DMS 273 treated with DMSO at 0.1 percent for 48 hours (cell line): ENCODE measurements around the gene COX19.
"Not testable (repeated sequence)": the region's sequence is repeated elsewhere in the genome, so short reads cannot be mapped to it uniquely, and the experiment has no call there.

Source experiments
- DNase-seq: peaks from one replicate; lab custom pipeline; 2025; lab: John Stamatoyannopoulos, UW

The COX19 gene

DNA sequence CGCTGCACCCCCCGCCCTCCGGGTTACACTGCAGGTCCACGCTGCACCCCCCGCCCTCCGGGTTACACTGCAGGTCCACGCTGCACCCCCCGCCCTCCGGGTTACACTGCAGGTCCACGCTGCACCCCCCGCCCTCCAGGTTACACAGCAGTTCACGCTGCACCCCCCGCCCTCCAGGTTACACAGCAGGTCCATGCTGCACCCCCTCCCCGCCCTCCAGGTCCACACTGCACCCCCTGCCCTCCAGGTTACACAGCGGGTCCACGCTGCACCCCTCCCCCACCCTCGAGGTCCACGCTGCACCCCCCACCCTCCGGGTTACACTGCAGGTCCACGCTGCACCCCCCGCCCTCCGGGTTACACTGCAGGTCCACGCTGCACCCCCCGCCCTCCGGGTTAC, 51.3 kb downstream of the COX19 start:
- not testable (repeated sequence) for DNase-seq

DNA sequence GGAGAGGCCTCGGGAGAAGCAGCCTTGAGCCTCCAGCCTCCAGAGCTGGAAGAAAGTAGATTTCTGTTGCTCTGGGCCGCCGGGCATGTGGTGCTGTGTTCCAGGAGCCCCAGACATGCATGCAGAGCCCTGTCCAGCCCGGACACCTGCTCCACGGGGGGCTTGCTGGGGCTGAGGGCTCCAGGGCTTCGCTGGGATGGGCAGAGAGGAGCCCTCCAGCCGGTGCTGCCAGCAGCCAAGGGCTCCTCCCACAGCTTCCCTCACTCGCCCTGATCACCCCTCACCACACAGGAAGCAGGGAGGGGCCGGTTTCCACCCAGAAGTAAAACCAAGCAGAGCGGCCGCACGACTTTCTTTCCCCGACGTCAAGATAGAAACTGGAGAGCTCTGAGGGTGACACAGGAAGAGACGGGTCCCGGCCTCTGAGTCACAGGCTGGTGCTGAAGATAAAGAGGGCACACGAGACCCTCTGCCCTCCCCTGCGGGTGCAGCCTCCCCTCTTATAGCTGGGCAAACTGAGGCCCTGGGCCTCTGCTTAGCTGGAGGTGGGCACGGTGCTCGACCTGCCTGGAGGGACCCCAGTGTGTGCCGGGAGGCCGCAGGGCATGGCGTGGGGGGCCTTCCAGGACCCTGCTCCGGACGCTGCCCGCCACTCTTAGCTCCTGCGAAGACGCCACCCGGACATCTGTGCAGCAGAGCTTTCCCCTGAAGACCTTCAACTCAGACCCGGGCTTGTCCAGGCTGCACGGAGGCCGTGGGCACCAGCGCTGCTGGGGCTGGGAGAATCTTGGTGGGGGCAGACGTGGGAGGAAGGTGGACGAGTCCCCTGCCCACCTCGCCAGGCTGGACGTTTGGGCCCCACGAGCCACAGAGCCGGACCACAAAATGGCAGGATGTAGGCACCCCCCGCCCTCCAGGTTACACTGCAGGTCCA, 52.0 kb downstream of the COX19 start:
- DNase-seq: no peak

DNA sequence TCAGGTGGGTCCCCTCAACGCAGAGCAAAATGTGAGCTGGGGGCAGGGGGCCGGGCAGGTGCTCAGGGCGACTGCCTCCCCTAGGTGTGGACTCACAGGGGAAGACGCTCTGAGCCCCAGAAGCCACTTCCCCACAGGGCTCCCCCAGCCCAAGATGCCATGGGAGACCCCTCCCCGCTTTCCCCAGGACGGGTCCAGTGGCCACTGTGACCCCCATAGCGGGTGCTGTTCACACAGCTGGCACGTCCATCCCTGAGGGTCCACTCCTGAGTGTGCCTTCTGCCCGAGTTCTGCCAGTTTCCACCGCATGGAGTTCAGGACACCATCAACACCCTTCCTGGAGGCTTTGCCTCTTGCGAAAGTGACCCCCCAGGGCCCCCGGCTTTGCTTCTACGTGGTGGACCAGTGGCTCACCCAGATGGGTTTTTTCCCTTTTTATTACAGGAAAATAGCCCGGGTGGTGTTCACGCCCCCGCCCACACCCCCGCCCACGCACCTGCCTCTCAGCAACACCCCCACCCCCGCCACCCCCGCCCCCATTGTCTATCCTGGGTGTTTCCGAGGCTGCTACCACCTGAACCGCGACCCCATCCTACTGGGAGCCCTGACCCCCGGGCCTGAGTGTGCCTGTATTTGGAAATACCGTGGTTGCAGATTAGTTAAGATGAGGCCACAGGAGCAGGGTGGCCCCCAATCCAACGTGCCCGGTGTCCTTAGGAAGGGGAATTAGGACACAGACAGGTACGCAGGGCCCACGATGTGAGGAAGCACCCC, 52.8 kb downstream of the COX19 start:
- DNase-seq: no peak

DNA sequence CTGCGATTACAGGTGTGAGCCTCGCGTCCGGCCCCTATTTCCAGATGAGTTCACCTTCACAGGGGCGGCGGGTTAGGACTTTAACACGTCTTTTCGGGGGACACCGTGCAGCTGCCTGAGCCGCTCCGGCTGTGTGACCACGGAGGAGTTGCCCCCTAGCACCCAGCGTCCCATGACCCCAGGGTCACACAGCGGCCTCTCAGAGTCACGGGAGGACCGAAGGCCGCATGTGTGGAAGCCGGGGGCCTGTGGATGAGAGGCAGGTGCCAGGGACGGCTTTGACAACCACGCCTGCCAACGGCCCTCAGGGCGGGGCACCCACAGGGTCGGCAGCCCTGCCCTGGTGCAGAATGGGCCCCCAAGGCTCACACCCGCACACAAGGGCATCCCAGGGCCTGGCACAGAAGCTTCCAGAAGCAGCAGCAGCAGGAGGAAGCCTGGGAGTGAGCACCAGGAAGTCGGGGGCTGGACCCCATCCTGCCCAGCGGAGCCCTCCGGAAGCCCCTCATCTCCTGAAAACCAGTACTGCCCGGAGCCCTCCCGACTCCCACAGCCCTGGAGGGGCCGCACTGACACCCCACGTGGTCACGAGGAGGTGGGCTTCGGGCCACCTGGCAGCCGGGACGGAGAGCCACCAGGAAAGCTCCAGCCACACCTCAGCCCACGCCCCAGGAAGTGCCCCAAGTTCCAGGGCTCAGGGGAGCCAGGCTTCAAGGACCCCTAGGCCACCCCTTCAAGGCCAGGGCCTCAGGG, 53.6 kb downstream of the COX19 start:
- DNase-seq: no peak

DNA sequence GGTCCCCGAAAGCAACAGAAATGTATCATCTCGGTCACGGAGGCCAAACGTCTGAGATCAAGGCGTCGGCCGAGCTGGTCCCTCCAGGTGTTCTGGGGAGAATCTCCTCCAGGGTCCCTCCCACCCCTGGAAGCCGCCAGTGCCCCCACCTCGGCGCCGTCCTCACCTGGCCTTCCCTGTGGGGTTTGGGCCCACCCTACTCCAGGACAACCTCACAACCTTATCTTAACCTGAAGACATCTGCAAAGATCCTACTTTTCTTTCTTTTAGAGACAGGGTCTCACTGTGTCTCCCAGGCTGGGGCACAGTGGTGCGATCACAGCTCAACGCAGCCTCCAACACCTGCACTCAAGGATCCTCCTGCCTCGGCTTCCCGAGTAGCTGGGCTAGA, 54.3 kb downstream of the COX19 start:
- DNase-seq: no peak

DNA sequence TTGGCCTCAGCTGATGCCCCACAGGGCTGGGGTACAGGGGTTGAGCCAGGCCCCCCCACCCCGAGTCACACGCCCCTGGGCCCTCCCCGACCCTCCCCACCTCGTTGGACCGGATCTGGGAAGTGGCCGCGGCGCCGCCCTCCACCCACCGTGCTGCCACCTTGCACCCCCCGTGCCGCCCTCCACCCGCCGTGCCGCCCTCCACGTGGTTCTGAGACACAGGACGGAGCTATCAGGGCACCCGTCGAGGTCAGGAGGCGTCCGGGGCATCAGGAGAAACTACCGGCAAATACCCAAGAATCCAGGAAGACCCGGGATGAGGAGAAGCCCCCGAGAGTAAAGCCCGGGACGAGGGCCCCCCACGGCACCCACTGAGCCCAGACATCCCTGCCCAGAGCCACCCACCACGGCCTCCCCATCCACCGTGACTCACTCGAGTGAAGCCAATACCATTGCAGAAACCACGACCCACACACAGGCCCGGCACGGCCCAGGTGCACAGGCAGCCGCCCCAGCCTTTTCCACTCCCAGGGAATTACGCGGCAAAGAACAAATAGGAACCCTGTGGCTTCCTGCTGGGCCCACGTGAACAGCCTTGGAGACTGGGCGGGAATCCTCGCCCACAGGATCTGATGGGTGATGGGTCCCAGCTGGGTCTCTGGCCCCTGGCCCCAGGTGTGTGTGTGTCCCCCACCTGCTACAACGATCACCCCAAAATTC, 54.8 kb downstream of the COX19 start:
- DNase-seq: no peak

DNA sequence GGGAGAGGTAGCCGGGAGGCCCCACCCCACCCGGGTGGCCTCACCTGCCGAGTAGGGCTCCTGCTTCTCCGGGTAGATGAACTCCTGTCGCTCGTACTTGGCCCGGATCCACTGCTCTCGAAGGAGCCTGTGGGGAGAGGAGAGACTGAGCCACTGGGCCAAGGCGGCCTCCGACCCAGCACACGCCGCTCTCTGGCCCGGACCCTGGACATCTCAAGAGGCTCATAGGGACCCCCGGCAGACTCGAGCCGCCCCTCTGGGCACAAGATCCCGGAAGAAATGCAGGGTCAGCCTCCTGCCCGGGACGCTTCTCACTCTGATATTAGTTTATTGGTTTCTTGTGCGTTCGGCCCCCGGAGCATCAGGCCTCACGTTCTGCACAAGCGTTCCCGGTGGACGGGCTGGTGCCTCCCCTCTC, 55.4 kb downstream of the COX19 start:
- no peak for DNase-seq

DNA sequence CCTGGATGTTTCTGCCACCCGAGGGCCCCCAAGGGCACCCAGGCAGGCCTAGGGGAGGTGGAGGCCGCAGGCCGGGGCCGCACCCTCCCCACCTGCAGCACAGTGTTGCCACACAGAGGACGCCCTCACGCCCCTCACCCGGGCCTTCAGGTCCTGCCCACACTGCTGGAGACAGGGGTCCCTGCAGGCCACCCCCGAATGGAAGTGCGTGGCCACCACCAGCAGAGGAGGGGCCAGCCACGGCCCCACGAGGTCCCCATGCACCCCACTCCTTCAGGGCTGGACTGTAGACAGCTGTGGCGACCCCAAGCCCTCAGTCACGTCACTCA, 56.3 kb downstream of the COX19 start:
- no peak for DNase-seq

DNA sequence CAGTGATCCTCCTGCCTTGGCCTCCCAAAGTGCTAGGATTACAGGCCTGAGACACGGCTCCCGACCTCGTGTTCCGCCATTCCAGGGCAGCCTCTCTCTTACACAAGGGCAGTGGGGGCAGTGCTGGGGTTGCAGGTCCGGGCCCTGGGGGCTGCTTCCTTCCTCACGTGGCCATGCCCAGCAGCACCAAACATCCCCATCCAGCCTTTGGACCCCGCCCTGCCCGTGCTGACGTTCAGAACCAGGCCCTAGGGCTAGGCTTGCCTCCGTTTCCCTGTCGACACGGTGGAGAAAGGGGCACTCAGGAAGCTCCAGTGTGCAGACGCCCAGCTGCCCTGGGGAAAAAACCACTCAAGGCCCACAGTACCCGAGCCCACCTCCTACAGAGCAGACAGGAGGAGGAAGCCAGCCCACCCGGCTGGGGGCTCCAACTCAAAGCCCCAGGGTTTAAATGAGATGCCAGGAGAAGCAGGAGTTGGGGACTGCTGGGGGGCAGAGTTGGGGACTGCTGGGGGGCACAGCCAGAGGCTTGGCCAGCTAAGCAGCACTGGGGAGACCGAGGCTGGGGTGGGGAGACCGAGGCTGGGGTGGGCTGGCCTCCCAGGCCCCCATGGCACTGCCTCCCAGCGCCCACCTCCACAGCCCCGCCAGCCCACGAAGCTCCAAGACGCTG, 56.8 kb downstream of the COX19 start:
- no peak for DNase-seq

DNA sequence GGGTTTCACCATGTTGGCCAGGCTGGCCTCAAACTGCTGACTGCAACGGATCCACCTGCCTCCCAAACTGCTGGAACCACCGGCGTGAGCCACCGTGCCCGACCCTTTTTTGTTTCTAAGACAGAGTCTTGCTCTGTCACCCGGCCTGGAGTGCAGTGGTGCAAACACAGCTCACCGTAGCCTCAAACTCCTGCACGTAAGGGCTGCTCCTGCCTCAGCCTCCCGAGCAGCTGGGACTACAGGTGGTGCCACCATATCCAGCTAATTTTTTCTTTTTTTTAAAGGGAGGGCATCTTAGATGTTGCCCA, 57.3 kb downstream of the COX19 start:
- DNase-seq: no peak

DNA sequence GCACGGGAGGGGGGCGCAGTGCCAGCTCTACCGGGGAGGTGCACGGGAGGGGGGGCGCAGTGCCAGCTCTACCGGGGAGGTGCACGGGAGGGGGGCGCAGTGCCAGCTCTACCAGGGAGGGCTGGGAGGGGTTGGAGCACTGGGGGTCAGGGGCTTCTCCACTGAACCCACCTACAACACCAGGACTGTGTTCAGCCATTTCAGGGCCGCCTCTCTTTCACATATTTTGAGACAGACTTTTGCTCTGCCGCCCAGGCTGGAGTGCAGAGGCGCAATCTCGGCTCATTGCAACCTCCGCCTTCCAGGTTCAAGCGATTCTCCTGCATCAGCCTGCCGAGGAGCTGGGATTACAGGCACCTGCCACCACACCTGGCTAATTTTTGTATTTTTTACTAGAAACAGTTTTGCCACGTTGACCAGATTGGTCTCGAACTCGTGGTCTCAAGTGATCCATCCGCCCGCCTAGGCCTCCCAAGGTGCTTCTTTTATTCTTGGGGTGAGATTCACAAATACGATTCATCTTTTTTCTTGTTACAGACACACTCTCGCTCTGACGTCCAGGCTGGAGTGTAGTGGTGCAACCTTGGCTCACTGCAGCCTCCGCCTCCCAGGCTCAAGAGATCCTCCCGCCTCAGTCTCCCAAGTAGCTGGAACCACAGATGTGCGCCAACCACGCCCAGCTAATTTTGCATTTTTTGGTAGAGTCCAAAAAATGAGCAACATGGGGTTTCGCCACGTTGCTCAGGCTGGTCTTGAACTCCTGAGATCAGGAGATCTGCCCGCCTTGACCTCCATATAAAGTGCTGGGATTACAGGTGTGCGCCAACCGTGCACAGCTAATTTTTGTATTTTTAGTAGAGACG, 57.9 kb downstream of the COX19 start:
- no peak for DNase-seq

DNA sequence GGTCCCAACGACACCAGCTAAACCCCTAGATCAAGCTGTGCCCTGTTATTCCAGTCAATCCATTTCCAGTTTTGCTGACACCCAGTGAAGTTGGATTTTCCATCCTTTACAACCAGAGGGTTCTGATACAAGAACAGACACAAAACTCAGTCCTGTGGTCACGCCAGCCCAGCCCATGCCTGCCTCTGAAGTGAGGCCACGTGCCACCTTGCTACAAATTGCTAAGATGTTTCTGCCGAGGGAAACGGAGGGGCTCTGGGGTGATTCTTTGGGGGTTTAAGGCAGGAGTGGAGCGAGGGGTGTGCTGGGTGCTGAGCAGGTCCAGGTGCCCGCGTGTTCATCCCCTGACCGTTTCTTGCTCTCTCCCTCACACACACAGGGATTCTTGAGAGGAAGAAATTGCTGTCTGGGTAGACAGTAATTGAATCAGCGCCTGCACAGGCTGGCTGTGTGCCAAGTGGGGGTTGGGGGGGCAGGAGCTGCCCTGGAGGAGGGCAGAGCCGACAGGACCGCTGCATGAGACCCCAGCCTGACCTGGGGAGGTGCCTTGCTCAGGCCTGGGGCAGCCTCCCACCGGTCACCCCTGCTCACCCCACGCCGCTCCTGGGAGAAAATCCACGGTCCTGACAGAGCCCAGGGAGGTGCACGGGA, 58.9 kb downstream of the COX19 start:
- DNase-seq: peak; percentile 27
